Hepatocyte (in vitro differentiated cells): Measurements from ENCODE around the gene MT3. TPM values are rescaled to one million over a fixed set of nuclear protein-coding genes. Genes with fewer than 3 reads are reported as not detected.

Experiments used
- DNase-seq: peaks from one replicate; pipeline ENCODE4 v3.0.0-alpha.2; 2016; ENCODE audit warnings: low spot score
- H2AFZ ChIP-seq: fragments of 200-600 bp; sonication (generic); 2 replicates; pipeline ENCODE4 v1.6.0; 2016; ENCODE audit warnings: antibody characterized with exemption, mild to moderate bottlenecking
- H3K27ac ChIP-seq: fragments of 200-600 bp; sonication (generic); 2 replicates; pipeline ENCODE4 v1.5.1; 2016; ENCODE audit warnings: mild to moderate bottlenecking
- H3K27me3 ChIP-seq: fragments of 200-600 bp; sonication (generic); 2 replicates; pipeline ENCODE4 v1.6.1; 2016
- H3K36me3 ChIP-seq: fragments of 200-600 bp; sonication (generic); replicated peaks from 2 replicates; pipeline ENCODE4 v1.5.1; 2016; ENCODE audit warnings: low read depth; ENCODE audit not compliant: insufficient read depth
- H3K4me1 ChIP-seq: fragments of 200-600 bp; sonication (generic); 2 replicates; pipeline ENCODE4 v1.5.1; 2016; ENCODE audit warnings: mild to moderate bottlenecking, moderate library complexity; ENCODE audit not compliant: insufficient read depth
- H3K4me2 ChIP-seq: fragments of 200-600 bp; sonication (generic); 2 replicates; pipeline ENCODE4 v1.6.0; 2016
- H3K4me3 ChIP-seq: fragments of 200-600 bp; sonication (generic); 2 replicates; pipeline ENCODE4 v1.5.1; 2016; ENCODE audit warnings: mild to moderate bottlenecking
- H3K79me2 ChIP-seq: fragments of 200-600 bp; sonication (generic); 2 replicates; pipeline ENCODE4 v1.6.0; 2017; ENCODE audit warnings: mild to moderate bottlenecking
- H3K9me2 ChIP-seq: fragments of 200-600 bp; sonication (generic); replicated peaks from 2 replicates; pipeline ENCODE4 v1.6.0; 2017; ENCODE audit warnings: mild to moderate bottlenecking; ENCODE audit not compliant: insufficient read depth
- H3K9me3 ChIP-seq: fragments of 200-600 bp; sonication (generic); 2 replicates; pipeline ENCODE4 v1.5.1; 2016; ENCODE audit warnings: low read depth, mild to moderate bottlenecking
- H4K20me1 ChIP-seq: fragments of 200-600 bp; sonication (generic); 2 replicates; pipeline ENCODE4 v1.6.0; 2016; ENCODE audit warnings: mild to moderate bottlenecking; ENCODE audit not compliant: insufficient read depth, poor library complexity, severe bottlenecking
- EZH2 ChIP-seq: fragments of 200-600 bp; sonication (generic); IDR thresholded peaks from 2 replicates; pipeline ENCODE4 v1.6.1; 2016; ENCODE audit warnings: antibody characterized with exemption, mild to moderate bottlenecking, borderline replicate concordance
- EZH2phosphoT487 ChIP-seq: fragments of 200-600 bp; sonication (generic); IDR thresholded peaks from one replicate; pipeline ENCODE4 v1.6.1; 2018; ENCODE audit warnings: antibody characterized with exemption, mild to moderate bottlenecking, low read depth, moderate library complexity; ENCODE audit not compliant: unreplicated experiment, severe bottlenecking
- WGBS: methylation state at CpG from one replicate; pipeline ENCODE4 v1.1.6; 2016; ENCODE audit warnings: low lambda C conversion rate; ENCODE audit errors: missing lambda C conversion rate; 5-methylcytosine and 5-hydroxymethylcytosine counted together
- polyA plus RNA-seq: library from polyadenylated mRNA; unstranded; fragments of >200 nt; fragmentation: Nextera tagmentation; extraction: Ambion mirVana; gene quantifications from 2 replicates; pipeline ENCODE4 v1.2.1, GENCODE V29; 2016
- total RNA-seq: library from RNA; depleted of rRNA; stranded (reverse); fragments of >200 nt; gene quantifications from 2 replicates; pipeline ENCODE4 v1.2.3, GENCODE V29; 2014
- TF ChIP-seq, protein P1 (sequence below): fragments of 200-600 bp; sonication (generic); IDR thresholded peaks from 2 replicates; pipeline ENCODE4 v1.5.1; 2016; ENCODE audit warnings: antibody characterized with exemption, mild to moderate bottlenecking; ENCODE audit not compliant: poor library complexity

The MT3 gene
- total and polyA plus RNA-seq, 2 experiments from 2014 or later = not detected

DNA sequence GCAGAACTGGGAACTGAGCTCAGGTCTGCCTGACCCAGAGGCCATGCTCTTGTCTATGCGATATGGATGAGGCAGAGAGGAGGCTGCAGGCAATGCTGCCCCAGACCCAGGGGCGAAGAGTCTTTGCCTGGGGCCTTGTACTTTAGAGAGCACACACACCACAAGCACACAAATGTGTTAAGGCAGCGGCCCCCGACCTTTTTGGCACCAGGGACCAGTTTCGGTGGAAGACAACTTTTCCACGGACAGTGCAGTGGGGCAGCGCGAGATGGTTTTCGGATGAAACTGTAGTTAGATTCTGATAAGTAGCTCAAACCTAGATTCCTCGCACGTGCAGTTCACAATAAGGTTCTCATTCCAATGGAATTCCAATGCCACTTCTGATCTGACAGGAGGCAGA lies 17.8 kb upstream of the MT3 start:
- no peak overlapping the region for H3K4me2 ChIP-seq
- H3K9me2 ChIP-seq = no peaks in the 10 kb centered on the region
- DNase-seq = no peak
- no peak overlapping the region for H3K27ac ChIP-seq
- H4K20me1 ChIP-seq = no peaks in the 10 kb centered on the region
- no peak overlapping the region for H3K4me3 ChIP-seq
- TF ChIP-seq EZH2phosphoT487 (no peak), EZH2 (no peak)
- TF ChIP-seq, protein P1, sequence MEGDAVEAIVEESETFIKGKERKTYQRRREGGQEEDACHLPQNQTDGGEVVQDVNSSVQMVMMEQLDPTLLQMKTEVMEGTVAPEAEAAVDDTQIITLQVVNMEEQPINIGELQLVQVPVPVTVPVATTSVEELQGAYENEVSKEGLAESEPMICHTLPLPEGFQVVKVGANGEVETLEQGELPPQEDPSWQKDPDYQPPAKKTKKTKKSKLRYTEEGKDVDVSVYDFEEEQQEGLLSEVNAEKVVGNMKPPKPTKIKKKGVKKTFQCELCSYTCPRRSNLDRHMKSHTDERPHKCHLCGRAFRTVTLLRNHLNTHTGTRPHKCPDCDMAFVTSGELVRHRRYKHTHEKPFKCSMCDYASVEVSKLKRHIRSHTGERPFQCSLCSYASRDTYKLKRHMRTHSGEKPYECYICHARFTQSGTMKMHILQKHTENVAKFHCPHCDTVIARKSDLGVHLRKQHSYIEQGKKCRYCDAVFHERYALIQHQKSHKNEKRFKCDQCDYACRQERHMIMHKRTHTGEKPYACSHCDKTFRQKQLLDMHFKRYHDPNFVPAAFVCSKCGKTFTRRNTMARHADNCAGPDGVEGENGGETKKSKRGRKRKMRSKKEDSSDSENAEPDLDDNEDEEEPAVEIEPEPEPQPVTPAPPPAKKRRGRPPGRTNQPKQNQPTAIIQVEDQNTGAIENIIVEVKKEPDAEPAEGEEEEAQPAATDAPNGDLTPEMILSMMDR = no peak
- H3K4me1 ChIP-seq = no peaks in the 10 kb centered on the region
- WGBS = 74% methylated on average over 11 of the region's 11 CpGs
- H2AFZ ChIP-seq = no peak overlapping the region
- no peaks in the 10 kb centered on the region for H3K36me3 ChIP-seq
- H3K27me3 ChIP-seq = peaks cover 3% of the 10 kb centered on the region
- no peaks in the 10 kb centered on the region for H3K9me3 ChIP-seq
- no peaks in the 10 kb centered on the region for H3K79me2 ChIP-seq

DNA sequence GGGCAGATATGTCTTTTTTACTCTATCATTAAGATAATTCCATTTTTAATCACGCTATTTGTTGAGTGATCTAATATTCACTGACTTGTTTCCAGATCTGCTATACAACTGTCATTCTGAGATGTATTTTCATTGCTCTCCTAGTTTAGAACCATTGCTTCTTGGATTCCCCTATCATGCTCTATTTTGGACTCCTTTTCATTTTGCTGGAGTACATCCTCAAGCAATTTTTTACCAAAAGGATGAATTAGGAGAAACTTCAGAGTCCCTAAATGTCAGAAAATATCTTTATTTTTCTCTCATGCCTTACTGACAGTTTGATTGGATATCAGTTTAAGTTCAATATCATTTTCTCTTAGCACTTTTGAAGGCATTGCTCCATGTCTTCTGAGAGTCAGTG lies 14.7 kb upstream of the MT3 start:
- Histone ChIP-seq H3K4me3 (no peak overlapping the region), H2AFZ (no peak overlapping the region), H3K4me2 (no peak overlapping the region), H3K9me2 (no peaks in the 10 kb centered on the region), H3K36me3 (no peaks in the 10 kb centered on the region), H3K27ac (no peak overlapping the region), H3K4me1 (no peaks in the 10 kb centered on the region), H3K9me3 (no peaks in the 10 kb centered on the region), H3K79me2 (no peaks in the 10 kb centered on the region), H3K27me3 (no peaks in the 10 kb centered on the region), H4K20me1 (no peaks in the 10 kb centered on the region)
- no peak for DNase-seq
- 53% methylated on average over 1 of the region's 1 CpG for WGBS
- TF ChIP-seq, protein P1 = no peak
- no peak for TF ChIP-seq EZH2phosphoT487
- TF ChIP-seq EZH2 = no peak

DNA sequence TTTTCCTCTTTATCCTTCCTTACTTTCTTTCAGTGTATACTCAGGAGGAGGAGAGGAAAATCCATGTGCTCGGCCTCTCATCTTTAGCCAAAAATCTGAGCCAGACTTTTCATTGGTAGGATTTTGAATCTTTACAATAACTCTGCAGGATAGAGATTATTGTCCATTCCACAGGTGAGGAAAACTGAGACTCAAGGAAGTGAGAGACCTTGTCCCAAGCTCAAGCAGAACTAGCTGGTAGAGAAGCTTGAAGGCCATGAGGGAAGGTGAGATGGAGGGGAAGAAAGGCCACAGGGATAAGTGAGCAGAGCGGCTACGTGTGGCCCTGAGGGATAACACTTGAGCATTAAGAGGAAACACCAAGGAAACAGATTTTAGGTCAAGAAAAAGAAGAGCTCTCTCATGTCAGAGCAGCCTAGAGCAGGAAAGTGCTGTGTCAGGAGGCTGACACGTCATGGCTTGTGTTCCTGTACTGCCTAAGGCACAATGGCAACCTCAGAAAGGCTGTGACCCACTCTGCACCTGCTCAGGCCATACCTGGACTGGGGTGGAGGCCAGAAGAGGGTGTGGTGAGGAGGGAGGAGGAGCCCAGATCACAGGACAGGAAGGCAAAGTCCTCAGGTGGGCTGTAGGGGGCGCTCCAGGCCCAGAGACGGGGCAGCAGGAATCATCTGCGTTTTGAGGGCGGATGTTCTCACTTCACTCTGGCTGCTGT lies 12.6 kb upstream of the MT3 start:
- H3K27me3 ChIP-seq = no peaks in the 10 kb centered on the region
- DNase-seq = peak; percentile 77
- H3K4me1 ChIP-seq = no peaks in the 10 kb centered on the region
- H3K4me2 ChIP-seq = no peak overlapping the region
- H3K9me2 ChIP-seq = no peaks in the 10 kb centered on the region
- H3K27ac ChIP-seq = no peak overlapping the region
- H3K79me2 ChIP-seq = no peaks in the 10 kb centered on the region
- no peak for TF ChIP-seq EZH2
- TF ChIP-seq, protein P1 = peak; percentile 60
- no peak for TF ChIP-seq EZH2phosphoT487
- no peaks in the 10 kb centered on the region for H3K36me3 ChIP-seq
- H2AFZ ChIP-seq = no peak overlapping the region
- no peaks in the 10 kb centered on the region for H3K9me3 ChIP-seq
- WGBS = 43% methylated on average over 8 of the region's 8 CpGs
- no peak overlapping the region for H3K4me3 ChIP-seq
- no peaks in the 10 kb centered on the region for H4K20me1 ChIP-seq

DNA sequence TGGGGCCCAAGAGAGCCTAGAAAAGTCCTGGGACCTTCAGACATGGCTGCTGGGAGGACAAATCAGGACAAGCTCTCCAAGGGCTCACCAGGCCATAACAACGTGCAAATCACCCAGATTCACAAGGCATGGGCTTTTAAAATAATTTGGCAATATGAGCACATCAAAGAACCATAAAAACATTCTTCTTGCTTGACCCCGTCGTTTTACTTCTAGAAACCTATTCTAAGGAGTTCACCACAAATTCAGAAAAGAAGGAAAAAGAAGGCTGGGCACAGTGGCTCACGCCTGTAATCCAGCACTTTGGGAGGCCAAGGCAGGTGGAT lies 12.1 kb upstream of the MT3 start:
- TF ChIP-seq EZH2phosphoT487 (no peak), EZH2 (no peak)
- TF ChIP-seq, protein P1 = no peak
- H3K79me2 ChIP-seq = no peaks in the 10 kb centered on the region
- DNase-seq = no peak
- H3K36me3 ChIP-seq = no peaks in the 10 kb centered on the region
- no peaks in the 10 kb centered on the region for H3K27me3 ChIP-seq
- WGBS = 78% methylated on average over 4 of the region's 4 CpGs
- no peak overlapping the region for H3K4me2 ChIP-seq
- no peak overlapping the region for H3K27ac ChIP-seq
- H3K4me1 ChIP-seq = no peaks in the 10 kb centered on the region
- no peaks in the 10 kb centered on the region for H3K9me2 ChIP-seq
- H2AFZ ChIP-seq = no peak overlapping the region
- no peak overlapping the region for H3K4me3 ChIP-seq
- no peaks in the 10 kb centered on the region for H3K9me3 ChIP-seq
- H4K20me1 ChIP-seq = no peaks in the 10 kb centered on the region
